GM12878 (cell line): ENCODE results near the gene VWA8. TPM values are rescaled to one million over a fixed set of nuclear protein-coding genes. Genes with fewer than 3 reads are reported as not detected.

ENCODE experiments used
- ATAC-seq: fragments of 200-7000 bp; cut with Tn5 transposase; 3 replicates; pipeline ENCODE4 v1.9.1; 2020; ENCODE audit warnings: mild to moderate bottlenecking, moderate library complexity
- BruUV-seq: library from RNA; stranded (reverse); fragments of 400-500 nt; replicated peaks from 2 replicates; lab custom pipeline; 2021; lab: Mats Ljungman, UMichigan
- CTCF ChIA-PET: fragments of 300-600 bp; sonication (Branson Sonifier 250); formaldehyde crosslinking; extraction: SDS; loops from one replicate; lab custom pipeline; 2021; ENCODE audit warnings: inconsistent platforms; lab: Yijun Ruan, JAX
- POLR2A ChIA-PET: fragments of 350-600 bp; formaldehyde crosslinking; extraction: SDS; loops from one replicate; lab custom pipeline; 2021; ENCODE audit warnings: inconsistent platforms; lab: Charles Lee
- RAD21 ChIA-PET: fragments of 300-600 bp; sonication (Branson Sonifier 250); formaldehyde crosslinking; loops from one replicate; lab custom pipeline; 2023; ENCODE audit warnings: antibody characterized with exemption; ENCODE audit not compliant: unreplicated experiment; lab: Charles Lee
- SMC1A ChIA-PET: fragments of 300-600 bp; sonication (Branson Sonifier 250); formaldehyde crosslinking; loops from one replicate; lab custom pipeline; 2023; ENCODE audit not compliant: unreplicated experiment, uncharacterized antibody; lab: Charles Lee
- DNase-seq: peaks from one replicate; pipeline ENCODE4 v3.0.0-alpha.2; 2011; ENCODE audit warnings: low read depth, low spot score
- FAIRE-seq: peaks from 3 replicates; lab custom pipeline; 2011; peaks lifted over from hg19 to GRCh38; lab: Jason Lieb, UNC
- H2AFZ ChIP-seq: 2 replicates; pipeline ENCODE4 v1.6.0; 2011; ENCODE audit warnings: low read depth, low read length, control low read depth; ENCODE audit not compliant: control insufficient read depth
- H3K27ac ChIP-seq: 2 replicates; pipeline ENCODE4 v1.5.1; 2011; ENCODE audit warnings: control low read depth; ENCODE audit not compliant: control insufficient read depth, insufficient read depth
- H3K27me3 ChIP-seq, 2 experiments: replicated peaks in 1 of 2; 2 replicates each; pipeline versions ENCODE4 v1.6.0 to v1.6.1; 2011; ENCODE audit warnings: low read length in 1 of 2; ENCODE audit not compliant: control insufficient read depth in 2 of 2, insufficient read depth in 2 of 2
- H3K36me3 ChIP-seq, 2 experiments: 2 replicates each; pipeline ENCODE4 v1.5.1; 2011; ENCODE audit warnings: low read length in 1 of 2; ENCODE audit not compliant: control insufficient read depth in 2 of 2, insufficient read depth in 2 of 2
- H3K4me1 ChIP-seq: 2 replicates; pipeline ENCODE4 v1.6.1; 2011; ENCODE audit warnings: mild to moderate bottlenecking, low read length, moderate library complexity, mixed read lengths; ENCODE audit not compliant: control insufficient read depth, insufficient read depth
- H3K4me2 ChIP-seq: 2 replicates; pipeline ENCODE4 v1.6.0; 2011; ENCODE audit warnings: control low read depth; ENCODE audit not compliant: control insufficient read depth, insufficient read depth
- H3K4me3 ChIP-seq: fragments of 200-600 bp; sonication (generic); 2 replicates; pipeline ENCODE4 v1.5.1; 2016
- H3K79me2 ChIP-seq: 2 replicates; pipeline ENCODE4 v1.6.0; 2011; ENCODE audit warnings: low read length; ENCODE audit not compliant: control insufficient read depth, insufficient read depth
- H3K9ac ChIP-seq: 2 replicates; pipeline ENCODE4 v1.8.0; 2011; ENCODE audit warnings: low read length, control low read depth, mixed read lengths; ENCODE audit not compliant: control insufficient read depth, insufficient read depth
- H3K9me3 ChIP-seq: replicated peaks from 3 replicates; pipeline ENCODE4 v1.5.1; 2011; ENCODE audit warnings: mild to moderate bottlenecking, low read length; ENCODE audit not compliant: control insufficient read depth, insufficient read depth
- H4K20me1 ChIP-seq: 2 replicates; pipeline ENCODE4 v1.6.0; 2011; ENCODE audit not compliant: control insufficient read depth, insufficient read depth
- BMI1 ChIP-seq: fragments of 450-650 bp; IDR thresholded peaks from 2 replicates; pipeline ENCODE4 v1.6.1; 2016; ENCODE audit warnings: mild to moderate bottlenecking, moderate library complexity, borderline replicate concordance
- CBFB ChIP-seq: IDR thresholded peaks from 2 replicates; pipeline ENCODE4 v1.6.1; 2016; ENCODE audit warnings: antibody characterized with exemption, low read depth
- DPF2 ChIP-seq: fragments of 450-650 bp; IDR thresholded peaks from 2 replicates; pipeline ENCODE4 v1.6.1; 2017; ENCODE audit warnings: mild to moderate bottlenecking
- MTA2 ChIP-seq: fragments of 450-650 bp; IDR thresholded peaks from 2 replicates; pipeline ENCODE4 v1.6.1; 2016; ENCODE audit warnings: low read depth, mild to moderate bottlenecking, moderate library complexity
- NR2C1 ChIP-seq: fragments of 450-650 bp; IDR thresholded peaks from 2 replicates; pipeline ENCODE4 v1.6.1; 2017; ENCODE audit warnings: antibody characterized with exemption, mild to moderate bottlenecking, moderate library complexity
- NR2C2 ChIP-seq: IDR thresholded peaks from 2 replicates; pipeline ENCODE4 v1.6.1; 2011; ENCODE audit warnings: borderline replicate concordance, low read depth; ENCODE audit not compliant: control insufficient read depth, insufficient read length
- PML ChIP-seq: IDR thresholded peaks from 2 replicates; pipeline ENCODE4 v1.6.1; 2012; ENCODE audit warnings: low read length, inconsistent platforms
- SPI1 ChIP-seq: IDR thresholded peaks from 2 replicates; pipeline ENCODE4 v1.6.1; 2011; ENCODE audit warnings: low read depth, mild to moderate bottlenecking, low read length, moderate library complexity, borderline replicate concordance; ENCODE audit not compliant: insufficient read depth
- TBL1XR1 ChIP-seq: IDR thresholded peaks from 2 replicates; pipeline ENCODE4 v1.6.1; 2012; ENCODE audit warnings: low read depth, low read length, improper control_type of control experiment
- WGBS: methylation state at CpG from one replicate; pipeline ENCODE4 v1.1.6; 2016; ENCODE audit warnings: low lambda C conversion rate; ENCODE audit not compliant: insufficient replicate concordance, insufficient coverage; ENCODE audit errors: missing lambda C conversion rate; 5-methylcytosine and 5-hydroxymethylcytosine counted together
- in situ Hi-C: fragments of 300-500 bp; cut with MboI; formaldehyde crosslinking; loops from 9 replicates; pipeline ENCODE4 v1.14.3; 2018; ENCODE audit warnings: mixed read lengths
- intact Hi-C: fragments of 100-400 bp; cut with micrococcal nuclease; formaldehyde crosslinking; loops from one replicate; pipeline ENCODE4 v1.14.2; 2022; ENCODE audit not compliant: unreplicated experiment
- polyA plus RNA-seq, 11 experiments: library from polyadenylated mRNA; depleted of rRNA in 4 of 11; unstranded in 6 of 11; stranded (reverse) in 5 of 11; fragments of >200 nt; fragmentation: Nextera tagmentation in 4 of 11; fragmentation: Illumina TruSeq in 1 of 11; extraction: Ambion mirVana in 4 of 11; extraction: Trizol in 1 of 11; gene quantifications; 1 replicate in 1 of 11; 2 replicates in 10 of 11; pipeline versions ENCODE4 v1.2.1 to v1.2.3, GENCODE V29; 2011 to 2016; ENCODE audit warnings: inconsistent platforms in 2 of 11, missing spikeins in 2 of 11, low read depth in 1 of 11
- total RNA-seq, 4 experiments: library from RNA; depleted of rRNA in 3 of 4; stranded (reverse); fragments of >200 nt in 3 of 4; fragmentation: Illumina TruSeq in 1 of 4; extraction: Trizol in 1 of 4; gene quantifications; 2 replicates each; pipeline versions ENCODE4 v1.2.1 to v1.2.3, GENCODE V29; 2013 to 2021
- TF ChIP-seq, protein P1 (sequence below): fragments of 450-650 bp; formaldehyde crosslinking; IDR thresholded peaks from 2 replicates; pipeline ENCODE4 v1.4.0; 2020; ENCODE audit warnings: mild to moderate bottlenecking, moderate library complexity
- TF ChIP-seq, protein P2 (sequence below): fragments of 450-650 bp; IDR thresholded peaks from 2 replicates; pipeline ENCODE4 v1.6.1; 2017; ENCODE audit warnings: mild to moderate bottlenecking, low read depth, inconsistent platforms; ENCODE audit not compliant: poor library complexity, severe bottlenecking

Gene VWA8
- total and polyA plus RNA-seq, 10 of the 15 experiments (the other 5 are each of a cell fraction or from before 2014, with no cell fraction given) = 3.0 to 21.8 (median 13.5) TPM

DNA sequence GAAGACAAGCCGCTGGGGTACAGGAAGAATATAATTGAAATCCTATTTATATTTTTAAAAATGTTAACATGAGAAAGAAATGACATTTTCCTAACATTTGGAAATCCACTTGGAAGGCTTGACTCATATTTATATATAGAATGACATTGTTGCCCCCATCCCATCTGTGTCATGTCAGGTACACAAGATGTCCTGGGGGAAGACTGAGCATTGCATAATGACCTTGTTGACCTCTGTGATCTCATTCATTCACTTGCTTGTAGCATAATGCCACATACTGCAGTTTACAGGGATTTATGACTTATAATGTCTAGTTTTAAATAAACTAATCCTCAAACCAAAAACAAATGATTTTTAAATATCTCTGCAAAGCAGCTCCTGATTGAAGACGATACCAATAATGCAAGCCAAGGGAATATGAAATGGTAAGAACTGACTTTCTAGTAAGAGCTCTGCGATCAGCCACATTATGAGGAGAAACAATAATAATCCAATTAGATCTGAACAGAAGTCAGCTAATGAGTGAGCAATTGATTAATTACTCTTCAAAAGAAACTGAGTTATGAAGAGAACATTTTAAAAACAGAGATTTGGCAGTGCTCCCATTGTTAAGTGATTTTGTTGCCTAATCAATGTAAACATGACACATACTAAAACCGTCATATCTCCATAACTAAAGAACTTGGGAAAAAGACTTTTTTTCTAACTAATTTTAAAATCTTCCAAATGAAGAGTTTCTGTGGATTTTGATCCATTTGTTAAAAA is 21.2 kb upstream of the VWA8 start:
- FAIRE-seq (no peak), DNase-seq (no peak)
- Histone ChIP-seq H3K79me2 (no peaks in the 10 kb centered on the region), H3K4me3 (no peak overlapping the region), H4K20me1 (no peaks in the 10 kb centered on the region), H3K9ac (no peak overlapping the region), H3K4me1 (peaks cover 4% of the 10 kb centered on the region; the same call in 1 of the 2 replicates), H3K4me2 (no peak overlapping the region), H3K36me3 (no peaks in the 10 kb centered on the region)
- CTCF ChIA-PET = interaction anchor here (0.9 to 1.8 kb wide), 3 partner anchors 12 to 313 kb away, joined by 3 to 8 read pairs (median 4); no protein-coding TSS in a partner anchor
- in situ Hi-C loops = no loop called here
- TF ChIP-seq TBL1XR1 = no peak
- no peak for TF ChIP-seq NR2C2
- no peak for TF ChIP-seq PML
- no peak for TF ChIP-seq SPI1
- no peak for TF ChIP-seq CBFB
- no peak for TF ChIP-seq NR2C1
- no peak for TF ChIP-seq DPF2
- TF ChIP-seq, protein P1, sequence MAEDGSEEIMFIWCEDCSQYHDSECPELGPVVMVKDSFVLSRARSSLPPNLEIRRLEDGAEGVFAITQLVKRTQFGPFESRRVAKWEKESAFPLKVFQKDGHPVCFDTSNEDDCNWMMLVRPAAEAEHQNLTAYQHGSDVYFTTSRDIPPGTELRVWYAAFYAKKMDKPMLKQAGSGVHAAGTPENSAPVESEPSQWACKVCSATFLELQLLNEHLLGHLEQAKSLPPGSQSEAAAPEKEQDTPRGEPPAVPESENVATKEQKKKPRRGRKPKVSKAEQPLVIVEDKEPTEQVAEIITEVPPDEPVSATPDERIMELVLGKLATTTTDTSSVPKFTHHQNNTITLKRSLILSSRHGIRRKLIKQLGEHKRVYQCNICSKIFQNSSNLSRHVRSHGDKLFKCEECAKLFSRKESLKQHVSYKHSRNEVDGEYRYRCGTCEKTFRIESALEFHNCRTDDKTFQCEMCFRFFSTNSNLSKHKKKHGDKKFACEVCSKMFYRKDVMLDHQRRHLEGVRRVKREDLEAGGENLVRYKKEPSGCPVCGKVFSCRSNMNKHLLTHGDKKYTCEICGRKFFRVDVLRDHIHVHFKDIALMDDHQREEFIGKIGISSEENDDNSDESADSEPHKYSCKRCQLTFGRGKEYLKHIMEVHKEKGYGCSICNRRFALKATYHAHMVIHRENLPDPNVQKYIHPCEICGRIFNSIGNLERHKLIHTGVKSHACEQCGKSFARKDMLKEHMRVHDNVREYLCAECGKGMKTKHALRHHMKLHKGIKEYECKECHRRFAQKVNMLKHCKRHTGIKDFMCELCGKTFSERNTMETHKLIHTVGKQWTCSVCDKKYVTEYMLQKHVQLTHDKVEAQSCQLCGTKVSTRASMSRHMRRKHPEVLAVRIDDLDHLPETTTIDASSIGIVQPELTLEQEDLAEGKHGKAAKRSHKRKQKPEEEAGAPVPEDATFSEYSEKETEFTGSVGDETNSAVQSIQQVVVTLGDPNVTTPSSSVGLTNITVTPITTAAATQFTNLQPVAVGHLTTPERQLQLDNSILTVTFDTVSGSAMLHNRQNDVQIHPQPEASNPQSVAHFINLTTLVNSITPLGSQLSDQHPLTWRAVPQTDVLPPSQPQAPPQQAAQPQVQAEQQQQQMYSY (CRISPR knock-in tag) = no peak
- TF ChIP-seq MTA2 = no peak
- no peak for TF ChIP-seq BMI1
- TF ChIP-seq, protein P2, sequence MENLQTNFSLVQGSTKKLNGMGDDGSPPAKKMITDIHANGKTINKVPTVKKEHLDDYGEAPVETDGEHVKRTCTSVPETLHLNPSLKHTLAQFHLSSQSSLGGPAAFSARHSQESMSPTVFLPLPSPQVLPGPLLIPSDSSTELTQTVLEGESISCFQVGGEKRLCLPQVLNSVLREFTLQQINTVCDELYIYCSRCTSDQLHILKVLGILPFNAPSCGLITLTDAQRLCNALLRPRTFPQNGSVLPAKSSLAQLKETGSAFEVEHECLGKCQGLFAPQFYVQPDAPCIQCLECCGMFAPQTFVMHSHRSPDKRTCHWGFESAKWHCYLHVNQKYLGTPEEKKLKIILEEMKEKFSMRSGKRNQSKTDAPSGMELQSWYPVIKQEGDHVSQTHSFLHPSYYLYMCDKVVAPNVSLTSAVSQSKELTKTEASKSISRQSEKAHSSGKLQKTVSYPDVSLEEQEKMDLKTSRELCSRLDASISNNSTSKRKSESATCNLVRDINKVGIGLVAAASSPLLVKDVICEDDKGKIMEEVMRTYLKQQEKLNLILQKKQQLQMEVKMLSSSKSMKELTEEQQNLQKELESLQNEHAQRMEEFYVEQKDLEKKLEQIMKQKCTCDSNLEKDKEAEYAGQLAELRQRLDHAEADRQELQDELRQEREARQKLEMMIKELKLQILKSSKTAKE = no peak
- TF ChIP-seq, all 136 proteins: peak for 0
- POLR2A ChIA-PET = interaction anchor here (0.6 kb wide), 1 partner anchor 51 kb away, joined by 3 read pairs; no protein-coding TSS in a partner anchor
- SMC1A ChIA-PET = interaction anchor here (1.0 to 1.4 kb wide), 4 partner anchors 21 to 312 kb away, joined by 3 to 4 read pairs (median 3); no protein-coding TSS in a partner anchor
- intact Hi-C loops = no loop called here
- no peaks in the 10 kb centered on the region for H3K9me3 ChIP-seq
- RAD21 ChIA-PET = interaction anchor here (1.7 kb wide), 1 partner anchor 314 kb away, joined by 4 read pairs; no protein-coding TSS in a partner anchor
- no peak for ATAC-seq
- no peaks in the 10 kb centered on the region; a peak in 1 of 4 replicates for H3K27me3 ChIP-seq
- no TSS peak for BruUV-seq
- 80% methylated on average over 4 of the region's 4 CpGs for WGBS
- no peak overlapping the region for H3K27ac ChIP-seq
- no peak overlapping the region for H2AFZ ChIP-seq
